HTR-8/SVneo (cell line): ENCODE results near the gene RFC5.
"Not testable (repeated sequence)": the region's sequence is repeated elsewhere in the genome, so short reads cannot be mapped to it uniquely, and the experiment has no call there.

ENCODE experiments used
- DNase-seq: peaks from one replicate; pipeline ENCODE4 v3.0.0; 2011; ENCODE audit warnings: low spot score, mixed read lengths; ENCODE audit not compliant: insufficient read length
- FAIRE-seq: peaks from 2 replicates; lab custom pipeline; 2011; peaks lifted over from hg19 to GRCh38; lab: Jason Lieb, UNC

Gene RFC5

DNA sequence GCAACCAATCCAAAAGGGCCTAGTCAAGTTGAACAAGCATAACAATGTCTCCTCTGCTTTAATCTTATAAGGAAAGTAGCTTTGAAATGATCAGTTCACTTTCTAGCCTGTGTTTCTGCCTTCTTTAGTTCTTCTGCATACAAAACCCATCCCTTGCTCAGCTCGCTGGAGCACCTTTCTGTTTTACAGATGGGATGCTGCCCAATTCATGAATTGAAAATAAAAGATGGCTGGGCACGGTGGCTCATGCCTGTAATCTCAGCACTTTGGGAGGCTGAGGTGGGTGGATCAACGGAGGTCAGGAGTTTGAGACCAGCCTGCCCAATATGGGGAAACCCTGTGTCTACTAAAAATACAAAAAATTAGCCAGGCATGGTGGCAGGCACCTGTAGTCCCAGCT, 4.5 kb upstream of the RFC5 start:
- no peak for FAIRE-seq

DNA sequence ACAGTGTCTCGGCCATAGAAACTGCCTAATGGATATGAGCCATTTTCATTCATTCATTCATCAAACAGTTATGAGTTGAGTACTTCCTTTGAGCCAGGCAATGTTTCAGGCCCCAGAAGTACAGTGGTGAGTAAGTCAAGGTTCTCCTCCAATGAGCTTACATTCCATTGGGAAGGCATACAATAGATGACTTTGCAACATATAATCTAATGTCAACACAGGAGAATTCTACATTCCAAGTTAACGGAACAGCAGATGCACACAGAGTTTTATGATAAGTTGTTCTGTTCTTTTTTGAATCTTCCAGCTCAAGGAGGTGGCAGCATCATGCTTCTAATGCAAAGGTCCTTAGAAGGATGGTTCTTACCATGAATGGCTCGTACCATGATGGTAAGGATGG, 3.2 kb upstream of the RFC5 start:
- no peak for DNase-seq
- FAIRE-seq = no peak

More for the DNA sequence above, 4.5 kb upstream of the RFC5 start:
- DNase-seq = no peak

DNA sequence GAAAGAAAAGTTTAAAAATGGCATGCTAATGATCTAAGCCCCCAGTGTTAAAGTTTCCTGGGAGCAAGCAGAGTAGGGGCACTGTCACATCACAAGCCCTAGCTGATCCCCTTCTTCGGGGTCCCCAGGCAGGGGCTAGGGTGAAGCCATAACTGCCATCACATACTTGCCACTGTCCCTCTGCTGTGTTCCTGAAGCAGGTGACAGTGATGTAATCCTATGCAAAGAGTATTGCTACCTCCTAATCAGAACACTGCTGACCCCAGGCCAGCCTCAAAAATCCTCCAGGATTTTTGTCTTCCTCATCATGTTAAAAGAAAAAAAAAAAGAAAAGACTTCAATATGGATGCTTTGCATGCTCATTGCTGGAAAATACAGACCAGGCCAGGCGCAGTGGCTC, 1.2 kb upstream of the RFC5 start:
- DNase-seq (no peak), FAIRE-seq (no peak)

DNA sequence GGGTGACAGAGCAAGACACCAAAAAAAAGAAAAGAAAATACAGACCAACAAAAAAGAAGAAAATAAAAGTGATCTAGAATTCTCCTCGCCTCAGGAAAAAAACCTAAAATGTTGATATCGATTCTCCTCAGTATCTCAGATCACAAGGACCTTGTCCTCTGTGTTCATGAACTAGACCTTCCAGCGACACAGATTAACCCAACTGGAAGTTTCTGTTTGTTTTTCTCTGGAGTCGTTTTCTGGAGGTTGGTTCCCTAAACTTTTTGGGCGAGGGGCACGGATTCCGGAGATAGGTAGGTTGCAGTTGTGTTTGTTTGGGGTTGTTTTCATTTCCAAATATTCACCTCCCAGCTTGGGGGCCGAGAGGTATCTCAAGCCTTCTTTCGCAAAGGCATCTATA, 559 bp upstream of the RFC5 start:
- DNase-seq (no peak), FAIRE-seq (no peak)

DNA sequence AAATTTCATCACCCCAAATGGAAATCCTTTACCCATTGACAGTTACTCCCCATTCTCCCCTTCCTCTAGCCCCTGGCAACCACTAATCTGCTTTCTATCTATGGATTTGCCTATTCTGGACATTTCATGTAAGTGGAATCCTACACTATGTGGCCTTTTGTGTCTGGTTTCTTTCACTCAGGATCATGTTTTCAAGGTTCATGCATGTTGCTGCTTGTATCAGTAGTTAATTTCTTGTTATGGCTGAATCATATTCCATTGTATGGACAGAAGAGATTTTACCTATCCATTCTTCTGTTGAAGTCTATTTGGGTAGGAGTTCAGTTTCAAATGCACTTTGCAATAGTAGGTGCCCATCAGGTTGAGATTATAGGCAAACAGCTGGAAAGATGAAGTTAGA, 1.4 kb downstream of the RFC5 start:
- FAIRE-seq = no peak
- no peak for DNase-seq

DNA sequence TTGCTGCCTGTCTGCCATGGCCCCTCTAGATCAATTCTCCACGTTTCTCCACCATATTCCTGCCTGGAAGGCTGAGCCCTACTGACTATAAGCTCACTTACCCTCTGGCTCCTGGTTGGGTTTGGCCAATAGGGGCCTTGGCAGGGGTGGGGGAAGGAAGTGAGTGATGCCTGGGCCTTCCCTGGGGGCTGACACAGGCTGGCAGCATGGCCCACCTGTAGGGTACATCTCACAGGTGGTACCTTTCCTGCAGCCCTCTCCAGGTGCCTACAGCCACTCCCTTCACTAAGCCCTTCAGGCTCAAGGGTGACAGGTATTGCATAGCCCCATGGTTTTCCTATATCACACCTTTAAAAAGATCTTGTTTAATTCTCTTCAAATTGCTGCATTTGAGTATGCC, 3.5 kb downstream of the RFC5 start:
- no peak for FAIRE-seq
- no peak for DNase-seq

DNA sequence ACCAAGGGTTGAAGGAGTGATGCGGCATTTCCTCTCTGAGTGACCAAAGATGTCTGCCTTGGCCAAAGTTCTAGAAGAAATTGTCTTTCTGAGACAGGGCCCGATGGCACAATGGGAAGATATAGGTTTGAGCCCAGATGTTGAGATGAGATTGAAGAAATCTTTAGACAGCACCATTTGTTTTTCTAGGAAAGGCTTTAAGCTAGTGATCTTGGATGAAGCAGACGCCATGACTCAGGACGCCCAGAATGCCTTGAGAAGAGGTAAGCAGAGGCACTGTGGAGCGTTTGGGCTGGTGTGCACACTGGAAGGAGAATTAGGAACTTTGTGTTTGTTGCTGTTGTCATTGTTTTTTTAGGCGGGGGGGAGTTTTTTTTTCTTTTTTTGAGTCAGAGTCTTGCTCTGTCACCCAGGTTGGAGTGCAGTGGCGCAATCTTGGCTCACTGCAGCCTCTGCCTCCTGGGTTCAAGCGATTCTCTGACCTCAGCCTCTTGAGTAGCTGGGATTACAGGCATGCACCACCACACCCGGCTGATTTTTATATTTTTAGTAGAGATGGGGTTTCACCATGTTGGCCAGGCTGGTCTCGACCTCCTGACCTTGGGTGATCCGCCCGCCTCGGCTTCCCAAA, 5.7 kb downstream of the RFC5 start:
- not testable (repeated sequence) for FAIRE-seq

DNA sequence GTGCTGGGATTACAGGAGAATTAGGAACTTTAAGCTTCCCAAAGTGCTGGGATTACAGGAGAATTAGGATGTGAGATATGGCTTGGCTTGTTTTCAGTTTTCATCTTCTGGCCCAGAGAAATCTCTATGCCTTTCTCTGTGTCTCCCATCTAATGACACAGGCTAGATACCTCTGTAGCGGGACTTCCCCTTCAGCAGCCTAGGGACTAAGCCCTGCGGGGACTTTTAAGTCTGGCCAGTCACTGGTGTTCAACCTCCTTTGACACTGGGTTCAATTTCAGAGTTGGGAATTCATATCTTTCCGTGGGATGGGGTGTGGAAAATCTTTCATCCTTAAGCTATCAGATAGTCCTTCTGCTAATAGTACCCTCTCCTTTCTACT, 6.2 kb downstream of the RFC5 start:
- DNase-seq (no peak), FAIRE-seq (no peak)

More for the DNA sequence above, 5.7 kb downstream of the RFC5 start:
- not testable (repeated sequence) for DNase-seq

DNA sequence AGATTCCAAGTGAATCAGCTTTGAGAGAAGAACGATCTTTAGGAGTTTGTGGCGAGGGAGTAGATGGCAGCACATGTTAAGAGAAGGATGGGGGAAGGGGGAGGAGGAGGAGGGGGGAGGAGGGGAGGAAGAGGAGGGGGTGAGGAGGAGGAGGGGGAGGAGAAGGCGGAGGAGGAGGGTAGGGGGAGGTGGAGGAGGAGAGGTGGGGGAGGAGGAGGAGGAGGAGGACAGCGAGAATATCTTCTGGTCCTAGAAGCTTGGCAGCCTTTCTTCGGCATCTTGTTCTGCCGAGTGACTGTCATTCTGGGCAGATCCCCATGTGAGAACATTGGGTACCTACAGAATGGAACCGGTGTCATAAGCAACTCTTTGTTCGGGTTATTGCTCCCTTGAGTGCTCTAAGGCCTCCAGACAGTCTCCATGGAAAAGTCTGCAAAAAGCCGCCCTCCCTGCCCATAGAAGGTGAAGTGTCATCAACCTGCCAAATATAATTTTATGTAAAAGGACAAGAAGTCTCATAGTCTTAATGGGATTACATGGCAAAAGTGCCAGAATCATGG, 6.9 kb downstream of the RFC5 start:
- DNase-seq = no peak

DNA sequence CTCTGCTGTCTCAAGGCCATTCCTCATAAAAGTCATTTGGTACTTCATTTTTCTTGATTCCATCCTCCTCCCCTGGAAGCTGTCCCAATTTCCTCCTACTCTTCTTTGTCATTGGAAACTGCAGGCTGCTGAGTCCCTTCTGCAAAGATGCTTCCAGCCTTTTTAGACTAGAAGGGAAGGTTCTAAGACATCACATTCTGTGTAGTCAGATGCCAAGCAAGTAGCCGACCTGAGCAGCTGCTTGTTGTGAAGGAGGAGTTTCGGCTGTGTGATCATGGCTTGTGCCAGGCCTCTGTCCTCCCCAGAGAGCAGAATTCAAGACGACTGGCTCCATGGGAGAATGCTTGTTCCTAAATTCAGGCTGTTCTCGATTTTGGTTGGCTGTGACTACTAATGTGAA, 8.7 kb downstream of the RFC5 start:
- DNase-seq (no peak), FAIRE-seq (no peak)

More for the DNA sequence above, 6.9 kb downstream of the RFC5 start:
- no peak for FAIRE-seq

DNA sequence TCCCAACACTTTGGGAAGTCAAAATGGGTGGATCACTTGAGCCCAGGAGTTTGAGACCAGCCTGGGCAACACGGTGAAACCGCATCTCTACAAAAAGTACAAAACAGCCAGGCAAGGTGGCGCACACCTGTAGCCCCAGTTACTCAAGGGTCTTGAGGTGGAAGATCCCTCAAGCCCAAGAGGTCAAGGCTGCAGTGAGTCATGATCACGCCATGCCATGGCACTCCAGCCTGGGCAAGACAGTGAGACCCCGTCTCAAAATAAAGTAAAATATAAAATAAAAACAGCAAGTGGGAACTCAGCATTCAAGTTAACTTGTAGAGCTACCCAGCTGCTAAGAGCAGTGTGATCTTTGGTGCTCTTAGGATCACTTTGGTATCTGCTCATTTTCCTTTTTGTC, 12.7 kb downstream of the RFC5 start:
- DNase-seq (no peak), FAIRE-seq (no peak)

DNA sequence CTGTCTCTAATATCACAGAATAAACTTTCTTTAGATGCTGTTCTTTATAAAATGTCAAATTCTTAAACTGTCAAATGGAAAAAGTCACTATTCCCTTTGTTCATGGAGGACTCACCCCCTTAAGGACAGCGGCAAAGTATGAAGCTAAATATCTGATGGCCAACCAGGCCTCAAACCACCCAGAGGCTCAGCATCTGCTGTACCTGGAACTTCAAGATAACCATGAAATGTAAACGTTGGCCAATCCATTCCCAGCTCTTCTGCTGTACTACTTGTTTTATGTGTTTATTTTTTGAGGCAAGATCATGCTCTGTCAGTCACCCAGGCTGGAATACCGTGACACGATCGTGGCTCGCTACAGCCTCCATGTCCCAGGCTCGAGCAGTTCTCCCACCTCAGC, 15.7 kb downstream of the RFC5 start:
- DNase-seq (no peak), FAIRE-seq (no peak)

DNA sequence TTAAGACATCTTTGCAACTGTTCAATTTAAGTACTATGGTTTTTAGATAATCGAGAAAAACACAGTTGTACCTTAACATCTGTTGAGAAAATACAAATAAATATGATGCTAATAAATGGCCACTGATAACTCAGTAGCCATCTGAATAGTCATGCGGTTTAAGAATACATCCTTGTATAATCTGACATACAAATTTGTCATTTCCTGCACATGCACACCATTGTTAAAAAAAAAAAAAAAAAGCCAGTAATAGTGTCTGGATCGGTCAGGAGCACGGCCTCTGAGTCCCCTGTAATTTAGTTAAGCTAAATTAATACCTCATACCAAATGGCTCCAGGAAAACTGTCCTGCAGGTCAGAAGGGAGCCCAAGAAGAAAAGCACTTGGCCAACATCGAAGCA, 16.8 kb downstream of the RFC5 start:
- DNase-seq (no peak), FAIRE-seq (no peak)

DNA sequence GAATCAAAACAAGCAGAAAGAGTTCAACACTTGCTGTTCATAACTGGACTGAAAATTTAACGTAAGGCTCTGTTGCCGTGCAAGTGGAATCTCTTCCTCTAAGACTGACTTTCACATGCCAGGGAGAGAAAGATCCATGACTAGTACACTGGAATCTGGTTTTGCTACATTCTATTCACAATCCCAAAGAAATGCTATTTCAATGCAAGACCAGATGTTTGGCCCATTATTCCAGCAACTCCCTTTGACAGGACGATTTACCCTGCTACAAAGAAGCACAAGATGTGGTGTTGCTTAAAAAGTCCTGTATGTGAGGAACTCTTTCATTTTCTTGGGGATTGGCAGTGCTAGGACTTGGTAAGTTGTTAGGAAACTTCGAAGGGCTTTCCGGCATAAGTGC, 17.4 kb downstream of the RFC5 start:
- FAIRE-seq = no peak
- DNase-seq = no peak

DNA sequence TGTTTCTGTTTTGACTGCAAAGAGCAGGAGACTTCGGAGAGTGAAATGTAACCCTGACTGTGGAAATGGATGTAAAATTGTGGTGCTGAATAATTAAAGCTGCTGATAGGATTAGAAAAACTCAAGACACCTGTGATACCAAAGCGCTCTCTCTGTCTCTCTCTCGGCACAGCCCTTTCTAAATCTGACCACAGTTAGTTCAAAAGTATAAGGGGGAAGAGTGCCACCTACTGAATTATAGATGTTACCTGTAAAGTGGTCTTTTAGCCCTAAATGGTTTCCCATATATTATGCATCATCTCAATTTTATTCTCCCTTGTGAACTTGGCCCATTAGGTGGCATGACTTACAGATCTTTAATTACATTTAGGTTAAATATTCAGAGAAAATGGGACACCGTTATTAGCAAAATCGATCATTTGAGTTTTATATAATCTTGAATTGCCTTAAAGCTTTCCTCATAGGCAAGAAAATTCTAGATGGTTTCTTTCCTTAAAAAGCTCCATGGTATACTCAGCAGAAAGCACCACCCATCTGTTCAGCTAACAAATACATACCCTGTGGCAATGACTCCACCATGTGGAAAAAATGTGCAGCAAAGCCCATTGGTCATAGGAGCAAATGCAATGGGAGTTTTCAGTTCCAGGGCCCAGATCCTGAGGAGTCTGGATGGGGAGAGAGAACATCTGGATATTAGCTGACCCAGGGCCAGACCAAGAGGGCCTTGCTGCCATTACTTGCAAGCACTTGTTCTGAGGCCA, 18.1 kb downstream of the RFC5 start:
- DNase-seq (peak; percentile 39), FAIRE-seq (no peak)

DNA sequence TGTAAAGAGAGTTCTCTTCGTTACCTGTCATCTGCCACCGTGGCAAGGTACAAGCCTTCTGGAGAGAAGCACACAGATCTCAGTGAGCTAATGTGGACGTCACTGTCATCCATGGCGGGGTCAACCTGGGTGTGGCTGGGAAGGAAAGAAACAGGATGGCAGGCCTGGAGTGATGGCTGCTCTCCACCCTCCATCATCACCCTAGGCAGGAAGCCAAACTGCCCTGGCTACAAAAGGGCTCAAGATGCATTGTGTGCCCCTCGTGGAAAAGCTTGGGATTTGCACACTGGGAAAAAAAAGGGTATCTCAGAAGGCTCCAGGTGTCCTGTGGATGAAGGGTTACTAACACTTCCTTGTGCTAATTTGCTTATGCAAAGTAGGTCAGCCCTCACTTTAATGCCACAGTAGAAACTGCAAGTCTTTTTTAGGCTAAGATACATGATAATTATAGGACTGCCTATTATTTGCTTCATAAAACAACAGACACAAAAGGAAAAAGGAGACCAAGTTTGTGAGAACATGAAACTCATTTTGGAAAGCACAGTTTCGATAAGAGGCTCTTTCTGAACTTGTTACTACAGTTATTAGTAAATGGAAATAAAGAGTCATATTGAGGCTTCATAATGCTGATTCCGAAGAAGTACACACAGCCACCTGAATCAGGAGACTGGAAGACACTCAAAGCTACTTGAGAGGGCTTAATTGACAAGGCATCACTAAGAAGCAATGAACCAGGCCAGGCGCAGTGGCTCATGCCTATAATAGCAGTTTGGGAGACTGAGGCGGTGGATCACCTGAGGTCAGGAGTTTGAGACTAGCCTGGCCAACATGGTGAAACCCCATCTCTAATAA, 18.9 kb downstream of the RFC5 start:
- DNase-seq (no peak), FAIRE-seq (no peak)

DNA sequence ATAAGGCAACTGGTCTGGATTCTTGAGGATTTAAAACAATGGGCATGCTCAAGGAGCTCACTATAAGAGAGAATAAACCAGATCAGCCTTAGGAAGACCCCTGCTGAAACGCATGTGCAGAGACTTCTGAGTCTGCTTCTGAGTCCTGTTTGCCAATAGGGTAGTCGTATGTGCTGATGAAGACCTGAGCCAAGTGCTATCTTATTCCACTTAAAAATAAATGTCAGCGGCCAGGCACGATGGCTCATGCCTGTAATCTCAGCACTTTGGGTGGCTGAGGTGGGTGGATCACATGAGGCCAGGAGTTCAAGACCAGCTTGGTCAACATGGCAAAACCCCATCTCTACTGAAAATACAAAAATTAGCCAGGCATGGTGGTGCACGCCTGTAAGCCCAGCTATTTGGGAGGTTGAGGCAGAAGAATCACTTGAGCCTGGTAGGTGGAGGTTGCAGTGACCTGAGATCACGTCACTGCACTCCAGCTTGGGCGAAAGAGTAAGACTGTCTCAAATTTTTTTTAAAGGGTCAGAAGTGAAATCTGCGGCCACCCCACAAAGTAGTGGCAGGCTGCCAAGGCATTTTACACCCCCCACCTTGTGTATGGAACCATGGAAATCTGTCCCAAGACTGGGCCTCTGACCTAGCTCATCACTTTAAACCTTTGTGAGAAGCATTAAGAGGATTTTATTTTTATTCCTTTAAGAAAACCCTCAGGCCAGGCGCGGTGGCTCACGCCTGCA, 20.3 kb downstream of the RFC5 start:
- FAIRE-seq = no peak
- no peak for DNase-seq

DNA sequence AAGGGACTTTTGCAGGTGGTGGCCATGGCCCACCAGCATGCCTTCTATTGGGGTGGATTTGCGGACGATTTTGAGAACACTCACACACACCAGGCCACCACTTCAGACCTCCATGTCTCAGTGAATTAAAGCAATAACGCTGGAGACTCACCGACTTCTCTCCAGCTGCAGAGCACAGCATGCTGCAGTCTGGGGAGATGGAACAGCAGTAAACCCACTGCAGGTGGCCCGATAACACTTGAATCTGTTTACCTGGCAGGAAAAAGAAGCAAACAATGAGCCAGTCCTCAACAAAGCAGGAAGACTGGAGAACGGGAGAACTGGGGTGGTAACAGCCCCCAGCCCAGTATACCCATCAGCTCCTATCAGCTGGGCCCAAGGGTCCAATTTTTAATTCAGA, 21.6 kb downstream of the RFC5 start:
- DNase-seq (no peak), FAIRE-seq (no peak)

DNA sequence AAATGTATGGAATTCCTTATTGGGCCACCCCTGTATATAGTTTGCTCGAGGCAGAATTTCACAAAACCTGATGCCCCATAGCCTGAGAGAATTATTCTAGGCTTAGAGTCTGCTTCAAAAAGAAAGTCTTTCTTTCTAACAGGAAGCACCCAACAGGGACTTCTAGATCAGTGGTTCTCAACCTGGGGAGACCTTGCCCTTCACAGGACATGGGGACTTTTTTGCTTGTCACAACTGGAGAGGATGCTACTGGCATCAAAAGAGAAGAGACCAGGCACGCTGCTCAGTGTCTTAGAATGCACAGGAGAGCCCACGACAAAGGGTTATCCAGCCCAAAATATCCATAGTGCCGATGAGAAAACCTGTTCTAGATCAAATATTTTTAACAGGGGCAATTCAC, 25.6 kb downstream of the RFC5 start:
- FAIRE-seq = no peak
- DNase-seq = no peak

DNA sequence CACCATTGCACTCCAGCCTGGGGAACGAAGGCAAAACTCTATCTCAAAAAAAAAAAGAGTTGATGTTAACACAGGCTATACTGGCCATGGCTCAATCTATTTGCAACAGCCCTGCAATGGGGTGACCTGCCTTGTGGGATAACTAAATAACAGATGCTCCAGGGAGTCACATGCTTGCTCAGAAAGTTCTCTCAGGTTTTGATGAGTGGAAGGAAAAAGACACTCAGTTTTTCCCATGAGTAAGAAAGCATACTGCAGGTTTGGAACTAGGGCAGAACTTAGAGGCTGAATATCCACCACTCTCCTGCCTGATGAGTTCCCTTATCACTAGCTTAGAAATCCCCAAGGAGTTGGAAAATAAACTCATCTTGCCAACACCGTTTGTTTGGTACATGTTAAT, 27.6 kb downstream of the RFC5 start:
- DNase-seq = no peak
- no peak for FAIRE-seq
